SU-DHL-6 (cell line): ENCODE measurements around the gene CDC20B.

Experiments used
- H2AFZ ChIP-seq: fragments of 200-600 bp; sonication (generic); 2 replicates; pipeline ENCODE4 v1.6.1; 2014; ENCODE audit warnings: low read depth, mild to moderate bottlenecking, moderate library complexity, mixed read lengths, antibody characterized with exemption, low read length; ENCODE audit not compliant: severe bottlenecking
- H3F3A ChIP-seq: fragments of 200-600 bp; shearing (Covaris generic); 2 replicates; pipeline ENCODE4 v1.6.0; 2016; ENCODE audit warnings: antibody characterized with exemption, mild to moderate bottlenecking; ENCODE audit not compliant: insufficient read depth
- H3K27ac ChIP-seq: fragments of 200-600 bp; sonication (generic); 2 replicates; pipeline ENCODE4 v1.5.1; 2016; ENCODE audit warnings: low read depth, mild to moderate bottlenecking, low read length, moderate library complexity, mixed read lengths
- H3K27me3 ChIP-seq: fragments of 200-600 bp; sonication (generic), shearing (Covaris generic); 2 replicates; pipeline ENCODE4 v1.6.0; 2014; ENCODE audit warnings: mild to moderate bottlenecking, low read length
- H3K36me3 ChIP-seq: fragments of 200-600 bp; sonication (generic); 2 replicates; pipeline ENCODE4 v1.6.1; 2014; ENCODE audit warnings: mild to moderate bottlenecking, low read length, mixed read lengths
- H3K4me2 ChIP-seq: fragments of 300-600, 200-600 bp; shearing (Covaris generic), sonication (generic); 2 replicates; pipeline ENCODE4 v1.6.0; 2014; ENCODE audit warnings: low read length, low read depth, mild to moderate bottlenecking; ENCODE audit not compliant: poor library complexity, severe bottlenecking
- H3K4me3 ChIP-seq: fragments of 200-600 bp; sonication (generic); 2 replicates; pipeline ENCODE4 v1.5.1; 2014; ENCODE audit warnings: antibody characterized with exemption, low read length, mild to moderate bottlenecking, mixed read lengths; ENCODE audit not compliant: insufficient read depth, poor library complexity, severe bottlenecking
- H3K79me2 ChIP-seq: fragments of 200-600 bp; sonication (generic); 2 replicates; pipeline ENCODE4 v1.6.1; 2014; ENCODE audit warnings: mild to moderate bottlenecking, low read length, moderate library complexity; ENCODE audit not compliant: insufficient read depth
- H3K9ac ChIP-seq: fragments of 200-600 bp; sonication (generic); 2 replicates; pipeline ENCODE4 v1.7.0; 2014; ENCODE audit warnings: mild to moderate bottlenecking, low read length
- H3K9me2 ChIP-seq: fragments of 200-600 bp; sonication (generic); replicated peaks from 2 replicates; pipeline ENCODE4 v1.6.1; 2014; ENCODE audit warnings: low read length; ENCODE audit not compliant: insufficient read depth
- H3K9me3 ChIP-seq: fragments of 200-600 bp; sonication (generic); 2 replicates; pipeline ENCODE4 v1.6.1; 2014; ENCODE audit warnings: low read length, mixed read lengths; ENCODE audit not compliant: insufficient read depth
- H4K20me1 ChIP-seq: fragments of 200-600 bp; sonication (generic); 2 replicates; pipeline ENCODE4 v1.6.1; 2014; ENCODE audit warnings: low read depth, mild to moderate bottlenecking, antibody characterized with exemption, low read length, moderate library complexity, mixed read lengths
- CTCF ChIP-seq: fragments of 200-600 bp; sonication (generic); IDR thresholded peaks from one replicate; pipeline ENCODE4 v1.5.1; 2017; ENCODE audit warnings: antibody characterized with exemption, mild to moderate bottlenecking, low read length, moderate library complexity; ENCODE audit not compliant: insufficient read depth, poor library complexity, severe bottlenecking
- EZH2phosphoT487 ChIP-seq: fragments of 200-600 bp; sonication (generic), shearing (Covaris generic); conservative IDR thresholded peaks from 2 replicates; pipeline ENCODE4 v1.6.1; 2018; ENCODE audit warnings: mild to moderate bottlenecking, antibody characterized with exemption, low read length, moderate library complexity, mixed read lengths

Gene CDC20B, protein sequence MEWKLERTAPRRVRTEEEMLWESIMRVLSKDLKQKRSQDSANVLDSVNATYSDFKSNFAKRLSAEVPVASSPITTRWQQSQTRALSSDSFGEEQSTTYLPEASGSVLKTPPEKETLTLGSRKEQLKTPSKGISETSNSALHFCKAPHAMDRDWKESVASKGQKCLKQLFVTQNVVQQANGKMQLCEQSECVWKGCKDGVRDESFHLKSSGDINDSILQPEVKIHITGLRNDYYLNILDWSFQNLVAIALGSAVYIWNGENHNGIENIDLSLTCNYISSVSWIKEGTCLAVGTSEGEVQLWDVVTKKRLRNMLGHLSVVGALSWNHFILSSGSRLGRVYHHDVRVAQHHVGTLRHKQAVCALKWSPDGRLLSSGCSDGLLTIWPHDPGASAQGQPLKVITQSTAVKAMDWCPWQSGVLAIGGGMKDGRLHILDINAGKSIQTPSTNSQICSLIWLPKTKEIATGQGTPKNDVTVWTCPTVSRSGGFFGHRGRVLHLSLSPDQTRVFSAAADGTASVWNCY

DNA sequence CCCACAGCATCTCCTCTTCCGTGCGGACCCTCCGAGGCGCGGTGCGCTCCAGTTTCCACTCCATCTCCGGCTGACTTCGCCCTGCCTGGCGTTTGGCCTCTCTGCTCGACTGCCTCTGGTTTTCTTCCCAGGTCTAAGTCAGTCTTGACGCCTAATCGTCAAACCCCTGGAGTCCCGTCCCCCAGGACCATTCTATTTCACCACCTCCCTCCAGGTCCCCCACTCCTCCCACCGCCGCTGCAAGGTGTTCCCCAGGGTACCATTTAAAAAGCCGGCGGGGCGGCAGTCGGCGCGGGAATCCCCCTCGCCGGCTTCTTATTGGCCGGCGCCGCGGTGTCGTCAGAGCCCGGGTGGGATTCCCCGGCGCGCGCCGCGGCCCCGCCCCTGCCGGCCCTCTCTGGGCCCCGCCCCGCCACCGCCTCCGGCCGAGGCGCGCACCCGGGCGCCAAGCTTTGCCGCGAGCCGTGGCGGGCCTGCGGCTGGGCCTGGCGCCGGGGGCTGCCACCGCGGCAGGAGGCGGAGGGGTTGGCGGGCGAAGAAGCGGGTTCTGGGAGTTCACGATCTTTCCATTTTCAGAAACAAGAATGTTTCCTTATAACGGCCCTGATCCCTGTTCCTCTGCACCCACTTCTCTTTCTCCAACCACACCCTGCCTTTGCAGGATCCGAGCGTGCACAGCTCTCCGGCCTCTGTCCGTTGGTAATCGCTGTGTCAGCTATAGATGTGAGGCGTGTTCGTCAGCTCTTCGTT, at the start of gene CDC20B:
TSS of gene CDC20B (minus strand) at position 241 of the 750 bp plus-strand sequence. CDS start at position 64, 177 bp downstream.
- Histone ChIP-seq H3K9ac (peak within 1 kb of the TSS; percentile 42), H4K20me1 (no peaks in the 10 kb centered on the region), H3K4me3 (peak within 1 kb of the TSS; percentile 56), H3K79me2 (no peaks in the 10 kb centered on the region), H2AFZ (peak within 1 kb of the TSS; percentile 78), H3F3A (peaks cover 6% of the 10 kb centered on the region; the same call in 1 of the 2 replicates), H3K9me3 (no peaks in the 10 kb centered on the region), H3K36me3 (no peaks in the 10 kb centered on the region), H3K27ac (no peak within 1 kb of the TSS), H3K9me2 (no peaks in the 10 kb centered on the region), H3K27me3 (no peaks in the 10 kb centered on the region), H3K4me2 (peak within 1 kb of the TSS; percentile 68)
- TF ChIP-seq EZH2phosphoT487 (no peak), CTCF (no peak)

DNA sequence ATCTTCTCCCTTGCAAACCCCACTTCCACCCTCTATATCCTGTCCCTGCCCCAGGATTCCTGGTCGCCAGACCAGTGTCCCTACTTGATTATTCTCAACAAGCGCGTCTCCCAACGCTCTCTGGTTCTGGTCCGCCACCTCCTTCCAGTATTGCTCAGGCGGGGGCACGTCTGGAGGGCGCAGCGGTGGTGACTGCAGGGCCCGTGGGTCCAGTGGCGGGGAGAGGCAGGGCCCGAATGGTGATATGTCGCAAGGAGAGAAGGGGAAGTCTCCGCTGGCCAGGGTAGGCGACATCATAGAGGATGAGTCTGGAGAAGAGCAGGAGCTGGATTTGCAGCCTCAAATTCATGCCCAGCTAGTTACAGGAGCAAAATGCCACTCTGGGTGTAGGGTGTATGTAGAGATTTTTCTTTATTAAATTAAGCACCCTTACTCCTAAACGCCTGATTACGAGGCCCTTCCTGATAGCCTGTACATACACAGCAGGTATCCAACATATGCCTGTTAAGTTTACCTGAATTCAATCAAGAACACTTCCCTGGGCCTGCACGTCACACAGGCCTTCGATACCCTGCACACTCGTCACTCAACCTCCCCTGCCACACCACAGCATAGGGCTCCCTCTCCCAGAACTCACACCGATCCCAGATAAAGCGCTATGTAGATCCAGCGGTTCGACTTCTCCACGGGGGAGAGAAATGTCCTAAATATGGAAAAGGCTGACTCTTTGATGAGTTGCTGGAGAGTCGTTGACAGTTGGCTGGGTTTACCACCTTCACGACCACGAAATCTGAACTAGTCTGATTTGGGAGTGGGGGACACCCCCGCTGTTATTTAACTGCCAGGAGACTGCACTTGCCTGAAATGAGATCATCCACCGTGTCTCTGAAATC, 49.4 kb upstream of the CDC20B start:
- Histone ChIP-seq H2AFZ (no peak overlapping the region), H3K4me3 (no peak overlapping the region), H3K79me2 (no peaks in the 10 kb centered on the region), H3K9me2 (no peaks in the 10 kb centered on the region), H3K9ac (no peak overlapping the region), H3K4me2 (no peak overlapping the region), H4K20me1 (no peaks in the 10 kb centered on the region), H3K9me3 (no peaks in the 10 kb centered on the region), H3K36me3 (no peaks in the 10 kb centered on the region), H3F3A (no peaks in the 10 kb centered on the region), H3K27me3 (no peaks in the 10 kb centered on the region), H3K27ac (no peak overlapping the region)
- no peak for TF ChIP-seq EZH2phosphoT487
- TF ChIP-seq CTCF, result no peak

GRCh38 chr5:55220433-55221185, 47.6 kb upstream of the CDC20B start:
- H2AFZ ChIP-seq, result no peak overlapping the region
- H3K9me3 ChIP-seq, result no peaks in the 10 kb centered on the region
- H3K4me2 ChIP-seq, result no peak overlapping the region
- H3K9ac ChIP-seq, result no peak overlapping the region
- H3K27ac ChIP-seq, result no peak overlapping the region
- no peaks in the 10 kb centered on the region for H3F3A ChIP-seq
- no peaks in the 10 kb centered on the region for H3K9me2 ChIP-seq
- H3K36me3 ChIP-seq, result no peaks in the 10 kb centered on the region
- no peaks in the 10 kb centered on the region for H4K20me1 ChIP-seq
- no peaks in the 10 kb centered on the region for H3K27me3 ChIP-seq
- H3K79me2 ChIP-seq, result no peaks in the 10 kb centered on the region
- TF ChIP-seq EZH2phosphoT487, result no peak
- no peak overlapping the region for H3K4me3 ChIP-seq
